HG03575 (cell line): ENCODE measurements around the gene FAXDC2.

Source experiments
- ATAC-seq: cut with Tn5 transposase; IDR thresholded peaks from one replicate; pipeline ENCODE4 v1.9.1; 2021; ENCODE audit not compliant: unreplicated experiment, insufficient number of reproducible peaks, low FRiP score; ENCODE audit errors: extremely low read depth

Gene FAXDC2

GRCh38 chr5:154850255-154851062, at the start of gene FAXDC2:
FAXDC2 (minus strand) TSS chr5:154850603; CDS start chr5:154838178, 12,425 bp downstream.
- ATAC-seq = no peak

DNA sequence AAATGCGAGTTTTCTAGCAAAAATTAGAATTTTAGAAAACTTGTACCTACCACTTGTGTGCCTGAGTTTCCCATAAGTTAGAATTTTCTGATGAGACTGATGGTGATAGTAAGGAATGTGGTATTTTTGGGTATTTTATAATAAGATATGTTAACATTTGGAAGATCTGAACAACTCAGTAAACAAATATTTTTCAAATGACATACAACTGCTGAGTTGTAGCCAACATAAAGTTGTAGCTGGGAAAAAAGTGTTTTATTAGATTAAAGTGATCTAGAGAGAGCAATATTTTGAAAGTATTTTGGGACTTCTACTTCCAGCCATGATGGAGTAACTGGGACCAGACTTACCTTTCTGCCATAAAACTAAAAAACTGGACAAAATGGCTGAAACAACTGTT, 49.7 kb upstream of the FAXDC2 start:
- no peak for ATAC-seq

- ATAC-seq = no peak
Observed at GRCh38 chr5:154899151-154899816, 48.9 kb upstream of the FAXDC2 start.

- no peak for ATAC-seq
Observed at GRCh38 chr5:154898210-154898609, 47.8 kb upstream of the FAXDC2 start.

DNA sequence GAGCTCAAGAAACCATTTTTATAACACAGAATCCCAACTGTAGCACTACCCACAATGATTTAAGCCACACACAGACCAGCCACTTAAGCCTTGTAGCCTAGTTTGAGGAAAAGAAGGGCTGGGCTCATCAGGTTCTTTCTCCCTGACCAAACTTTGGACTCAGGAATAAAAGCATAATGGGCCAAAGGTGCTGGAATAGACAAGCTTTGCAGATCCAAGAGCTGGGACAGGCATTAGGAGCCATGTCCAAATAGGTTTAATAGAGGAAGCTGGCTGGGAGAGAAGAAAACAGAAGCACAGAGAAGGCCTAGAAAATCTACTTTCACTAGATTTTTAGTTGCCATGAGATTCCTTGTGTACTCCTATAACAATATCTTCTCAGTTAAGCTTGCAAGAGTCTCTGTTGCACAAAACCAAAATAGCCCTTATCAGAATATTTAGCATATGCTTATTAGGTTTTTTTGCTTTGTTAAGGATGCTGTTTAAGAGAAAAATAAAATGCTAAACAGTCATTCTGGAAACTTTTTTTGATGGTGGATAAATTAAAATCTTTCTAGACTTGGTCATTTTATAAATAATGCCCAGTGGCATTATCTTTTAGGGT, 46.3 kb upstream of the FAXDC2 start:
- ATAC-seq = no peak

GRCh38 chr5:154895606-154896561, 45.5 kb upstream of the FAXDC2 start:
- ATAC-seq = no peak

GRCh38 chr5:154893381-154893780, 43.0 kb upstream of the FAXDC2 start:
- no peak for ATAC-seq

- ATAC-seq = no peak
Observed at GRCh38 chr5:154892369-154892771, 42.0 kb upstream of the FAXDC2 start.

- no peak for ATAC-seq
Observed at GRCh38 chr5:154885439-154885838, 35.0 kb upstream of the FAXDC2 start.

DNA sequence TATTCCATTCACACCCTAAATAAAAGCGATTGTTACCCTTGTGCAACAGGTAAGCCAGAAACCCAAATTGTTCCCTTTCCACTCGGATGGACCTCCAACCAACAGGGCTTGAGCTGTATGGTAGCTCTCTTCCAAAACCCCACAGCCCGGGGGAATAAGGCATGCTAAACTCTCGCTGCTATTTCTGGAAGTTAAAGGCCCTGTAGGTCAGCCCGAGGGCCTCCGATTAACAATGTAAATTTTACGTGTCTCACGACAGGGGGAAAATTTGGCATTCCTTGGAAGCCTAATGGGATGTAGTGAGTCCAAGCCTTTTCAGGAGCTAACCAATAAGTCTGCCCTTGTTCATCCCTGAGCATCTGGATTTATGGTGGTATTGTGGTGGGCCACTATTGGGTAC, 34.0 kb upstream of the FAXDC2 start:
- ATAC-seq = no peak

DNA sequence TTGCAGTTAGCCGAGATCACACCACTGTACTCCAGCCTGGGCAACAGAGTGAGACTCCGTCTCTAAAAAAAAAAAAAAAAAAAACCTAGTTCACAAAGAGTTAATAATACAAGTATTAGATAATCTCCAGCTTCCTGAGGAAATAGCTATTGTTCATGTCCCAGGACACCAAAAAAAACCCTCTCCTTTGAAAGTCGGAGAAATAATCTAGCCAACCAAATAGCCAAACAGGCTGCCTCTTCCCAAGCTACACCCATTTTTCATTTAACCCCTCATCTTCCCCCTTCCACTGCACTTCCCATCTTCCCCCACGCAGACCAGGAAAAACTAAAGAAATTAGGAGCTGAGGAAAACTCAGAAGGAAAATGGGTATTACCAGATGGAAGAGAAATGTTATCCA, 31.6 kb upstream of the FAXDC2 start:
- no peak for ATAC-seq

DNA sequence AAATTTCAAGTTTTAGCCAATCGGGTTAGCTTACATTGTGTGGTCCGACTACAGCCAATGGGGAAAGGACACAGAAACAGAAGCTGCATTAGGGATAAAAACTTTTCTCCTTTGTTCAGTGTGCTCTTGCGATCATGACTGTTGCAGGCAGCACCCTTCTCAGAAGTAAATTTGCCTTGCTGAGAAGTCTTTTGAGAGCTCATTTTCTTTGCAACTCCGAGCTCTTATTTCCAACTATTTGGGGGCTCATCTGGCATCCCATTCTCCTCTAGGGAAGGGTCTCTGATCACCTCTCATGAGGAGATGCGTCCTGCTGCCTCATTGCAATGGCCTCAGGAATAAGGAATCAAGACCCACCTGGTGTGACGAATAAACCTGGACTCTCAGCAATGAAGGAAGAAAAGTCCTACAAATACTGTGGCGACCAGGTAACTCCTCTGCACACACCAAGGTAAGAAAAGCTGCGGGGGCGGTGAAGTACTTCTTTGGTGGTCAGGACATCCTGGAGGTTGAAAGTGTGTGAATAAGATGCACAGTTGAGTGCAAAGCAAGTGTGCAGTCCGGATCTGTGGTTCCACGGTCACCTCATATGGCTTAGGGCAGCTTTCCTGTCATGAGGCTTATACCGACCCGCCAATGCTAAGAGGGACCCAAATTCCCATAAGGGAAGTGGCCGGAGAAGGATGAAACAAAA, 28.4 kb upstream of the FAXDC2 start:
- no peak for ATAC-seq

DNA sequence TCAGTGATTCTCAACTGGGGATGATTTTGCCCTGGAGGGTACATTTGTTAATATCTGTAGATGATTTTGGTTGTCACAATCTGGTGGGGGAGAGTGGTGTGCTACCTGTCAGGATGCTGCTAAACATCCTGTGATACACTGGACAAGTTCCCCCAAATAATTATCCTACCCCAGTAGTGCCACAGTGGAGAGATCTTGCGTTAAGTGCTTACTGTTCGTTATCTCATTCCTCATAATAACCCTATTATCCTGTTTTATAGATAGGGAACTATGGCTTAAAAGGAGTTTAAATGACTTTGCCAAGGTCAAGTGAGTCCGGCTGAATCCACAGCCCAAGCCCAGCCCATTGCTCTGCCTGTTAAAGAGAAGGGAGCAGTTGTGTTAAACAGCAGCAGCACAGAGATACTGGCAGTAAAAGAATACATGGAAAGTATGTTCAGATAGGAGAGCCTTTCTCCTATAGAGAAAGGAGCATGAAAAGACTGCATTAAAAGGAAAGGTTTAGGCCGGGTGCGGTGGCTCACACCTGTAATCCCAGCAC, 23.5 kb upstream of the FAXDC2 start:
- no peak for ATAC-seq

GRCh38 chr5:154871734-154872133, 21.3 kb upstream of the FAXDC2 start:
- ATAC-seq = no peak

DNA sequence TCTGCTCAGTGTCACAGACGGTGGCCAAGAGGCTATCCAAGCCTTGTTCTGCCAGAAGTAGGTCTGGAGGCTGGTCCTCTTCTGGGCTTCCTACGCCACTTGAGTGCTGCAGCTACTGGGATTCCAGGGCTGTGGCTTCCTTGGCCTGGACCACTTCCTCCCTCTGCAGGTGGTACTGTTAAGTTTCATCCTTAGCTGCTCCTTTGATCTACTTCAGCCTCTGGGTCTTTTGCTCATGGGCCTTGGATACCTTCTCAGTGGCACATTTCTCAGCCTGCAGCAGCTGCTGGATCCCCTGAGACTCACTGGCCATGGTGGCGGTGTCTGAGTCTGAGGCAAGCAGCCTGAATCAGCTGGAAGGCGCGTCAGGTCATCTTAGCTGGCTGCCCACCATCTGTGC, 18.3 kb upstream of the FAXDC2 start:
- ATAC-seq = no peak

DNA sequence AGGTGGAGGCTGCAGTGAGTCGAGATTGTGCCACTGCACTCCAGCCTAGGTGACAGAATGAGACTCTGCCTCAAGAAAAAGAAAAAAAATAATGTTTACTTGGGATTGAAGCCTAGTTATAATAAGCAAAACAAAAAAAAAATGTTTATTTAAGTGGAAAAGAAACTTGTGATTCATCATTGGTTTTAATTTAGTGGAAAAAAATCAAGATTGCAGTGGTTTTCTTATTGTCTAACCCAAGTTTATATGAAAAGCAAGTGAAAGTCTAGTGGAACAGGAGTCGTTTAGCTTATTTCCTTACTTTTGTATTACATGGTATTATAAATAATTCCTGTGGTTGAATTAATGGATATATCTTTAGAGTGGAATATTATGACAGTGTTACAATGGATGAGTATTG, 16.4 kb upstream of the FAXDC2 start:
- ATAC-seq = no peak

GRCh38 chr5:154865466-154866184, 15.2 kb upstream of the FAXDC2 start:
- ATAC-seq = no peak
